Measurements from ENCODE around the gene SLC26A11. TPM values are rescaled to one million over a fixed set of nuclear protein-coding genes. Genes with fewer than 3 reads are reported as not detected.
A peak's percentile ranks its signal among the peaks of the same experiment; 100 is the strongest.
"Not testable (repeated sequence)": the region's sequence is repeated elsewhere in the genome, so short reads cannot be mapped to it uniquely, and the experiment has no call there.

SLC26A11 gene
- polyA plus RNA-seq, 1 donor = 27.2 TPM

GRCh38 chr17:80283116-80283852 is 63.1 kb downstream of the SLC26A11 start:
- no peak for DNase-seq

GRCh38 chr17:80284631-80285030 is 64.4 kb downstream of the SLC26A11 start:
- no peak for DNase-seq

GRCh38 chr17:80285237-80285920 is 65.2 kb downstream of the SLC26A11 start:
- no peak for DNase-seq

GRCh38 chr17:80286638-80286960 is 66.4 kb downstream of the SLC26A11 start:
- DNase-seq = no peak

- no peak for DNase-seq
Measured at GRCh38 chr17:80287038-80287437, 66.8 kb downstream of the SLC26A11 start.

- DNase-seq = no peak
Measured at GRCh38 chr17:80287806-80288567, 67.8 kb downstream of the SLC26A11 start.

- DNase-seq = no peak
Measured at GRCh38 chr17:80289616-80290015, 69.4 kb downstream of the SLC26A11 start.

GRCh38 chr17:80290156-80290555 is 69.9 kb downstream of the SLC26A11 start:
- DNase-seq = no peak

GRCh38 chr17:80291260-80291659 is 71.0 kb downstream of the SLC26A11 start:
- no peak for DNase-seq

GRCh38 chr17:80291691-80292487 is 71.7 kb downstream of the SLC26A11 start:
- DNase-seq = no peak

GRCh38 chr17:80292521-80292971 is 72.3 kb downstream of the SLC26A11 start:
- DNase-seq = peak; percentile 46

- no peak for DNase-seq
Measured at GRCh38 chr17:80294210-80294609, 74.0 kb downstream of the SLC26A11 start.

- no peak for DNase-seq
Measured at GRCh38 chr17:80294653-80295052, 74.4 kb downstream of the SLC26A11 start.

GRCh38 chr17:80295146-80295545 is 74.9 kb downstream of the SLC26A11 start:
- DNase-seq = no peak

GRCh38 chr17:80295559-80295958 is 75.3 kb downstream of the SLC26A11 start:
- no peak for DNase-seq

- DNase-seq = no peak
Measured at GRCh38 chr17:80296221-80296620, 76.0 kb downstream of the SLC26A11 start.

- DNase-seq = no peak
Measured at GRCh38 chr17:80297996-80298560, 77.9 kb downstream of the SLC26A11 start.

- DNase-seq = not testable (repeated sequence)
Measured at GRCh38 chr17:80299350-80300100, 79.3 kb downstream of the SLC26A11 start.

- not testable (repeated sequence) for DNase-seq
Measured at GRCh38 chr17:80300756-80301155, 80.5 kb downstream of the SLC26A11 start.

Measured in left kidney (tissue), 2 donors.